ENCODE measurements around the gene SORCS1.

Gene SORCS1

GRCh38 chr10:107059068-107059804, 105.3 kb downstream of the SORCS1 start:
- CTCF ChIA-PET, result no interaction called here
- POLR2A ChIA-PET, result no interaction called here
- no peak for DNase-seq (ENCODE audit: extremely low spot score)
- TF ChIP-seq, protein P1, sequence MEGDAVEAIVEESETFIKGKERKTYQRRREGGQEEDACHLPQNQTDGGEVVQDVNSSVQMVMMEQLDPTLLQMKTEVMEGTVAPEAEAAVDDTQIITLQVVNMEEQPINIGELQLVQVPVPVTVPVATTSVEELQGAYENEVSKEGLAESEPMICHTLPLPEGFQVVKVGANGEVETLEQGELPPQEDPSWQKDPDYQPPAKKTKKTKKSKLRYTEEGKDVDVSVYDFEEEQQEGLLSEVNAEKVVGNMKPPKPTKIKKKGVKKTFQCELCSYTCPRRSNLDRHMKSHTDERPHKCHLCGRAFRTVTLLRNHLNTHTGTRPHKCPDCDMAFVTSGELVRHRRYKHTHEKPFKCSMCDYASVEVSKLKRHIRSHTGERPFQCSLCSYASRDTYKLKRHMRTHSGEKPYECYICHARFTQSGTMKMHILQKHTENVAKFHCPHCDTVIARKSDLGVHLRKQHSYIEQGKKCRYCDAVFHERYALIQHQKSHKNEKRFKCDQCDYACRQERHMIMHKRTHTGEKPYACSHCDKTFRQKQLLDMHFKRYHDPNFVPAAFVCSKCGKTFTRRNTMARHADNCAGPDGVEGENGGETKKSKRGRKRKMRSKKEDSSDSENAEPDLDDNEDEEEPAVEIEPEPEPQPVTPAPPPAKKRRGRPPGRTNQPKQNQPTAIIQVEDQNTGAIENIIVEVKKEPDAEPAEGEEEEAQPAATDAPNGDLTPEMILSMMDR (IDR thresholded peaks at IDR 0.05; ENCODE audit: control extremely low read depth, extremely low read depth, low read depth, missing control alignments), result no peak

- ChIA-PET POLR2A (no interaction called here), CTCF (no interaction called here)
- DNase-seq (ENCODE audit: extremely low spot score), result no peak
- TF ChIP-seq, protein P1 (IDR thresholded peaks at IDR 0.05; ENCODE audit: control extremely low read depth, extremely low read depth, low read depth, missing control alignments), result no peak
Observed at GRCh38 chr10:107058331-107058730, 106.2 kb downstream of the SORCS1 start.

DNA sequence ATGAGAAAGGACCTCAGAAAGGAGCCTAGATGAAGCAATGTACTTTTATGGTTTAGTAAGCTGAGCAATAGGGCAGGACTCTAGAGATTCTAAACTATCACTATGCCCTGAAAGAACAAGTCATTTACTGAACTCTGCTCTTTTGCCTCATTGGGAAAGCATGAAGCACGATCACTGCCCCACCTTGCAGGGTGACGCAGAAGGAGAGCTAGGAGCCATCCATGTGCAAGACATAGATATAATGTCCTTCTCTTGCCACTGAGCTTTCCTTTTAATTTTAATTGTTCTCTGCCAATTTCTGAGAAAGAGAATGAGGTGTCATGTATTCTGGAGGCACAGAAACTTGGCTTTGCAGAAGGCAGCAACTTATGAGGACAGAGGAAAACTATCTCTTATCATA, 108.3 kb downstream of the SORCS1 start:
- TF ChIP-seq, protein P1 (IDR thresholded peaks at IDR 0.05; ENCODE audit: control extremely low read depth, extremely low read depth, low read depth, missing control alignments), result no peak
- CTCF ChIA-PET, result no interaction called here
- POLR2A ChIA-PET, result no interaction called here
- DNase-seq (ENCODE audit: extremely low spot score), result no peak

- ChIA-PET CTCF (interaction anchor here (0.9 to 1.7 kb wide), 2 partner anchors 9 to 349 kb away, joined by 3 to 4 read pairs; no protein-coding TSS in a partner anchor), POLR2A (no interaction called here)
- TF ChIP-seq, protein P1 (IDR thresholded peaks at IDR 0.05; ENCODE audit: control extremely low read depth, extremely low read depth, low read depth, missing control alignments), result no peak
- DNase-seq (ENCODE audit: extremely low spot score), result no peak
Observed at GRCh38 chr10:107054469-107055156, 109.9 kb downstream of the SORCS1 start.

- DNase-seq (ENCODE audit: extremely low spot score), result no peak
- CTCF ChIA-PET, result interaction anchor here (0.8 to 1.0 kb wide), 2 partner anchors 14 kb away, joined by 3 read pairs; no protein-coding TSS in a partner anchor
- POLR2A ChIA-PET, result no interaction called here
- TF ChIP-seq, protein P1 (IDR thresholded peaks at IDR 0.05; ENCODE audit: control extremely low read depth, extremely low read depth, low read depth, missing control alignments), result no peak
Observed at GRCh38 chr10:107051769-107052168, 112.7 kb downstream of the SORCS1 start.

DNA sequence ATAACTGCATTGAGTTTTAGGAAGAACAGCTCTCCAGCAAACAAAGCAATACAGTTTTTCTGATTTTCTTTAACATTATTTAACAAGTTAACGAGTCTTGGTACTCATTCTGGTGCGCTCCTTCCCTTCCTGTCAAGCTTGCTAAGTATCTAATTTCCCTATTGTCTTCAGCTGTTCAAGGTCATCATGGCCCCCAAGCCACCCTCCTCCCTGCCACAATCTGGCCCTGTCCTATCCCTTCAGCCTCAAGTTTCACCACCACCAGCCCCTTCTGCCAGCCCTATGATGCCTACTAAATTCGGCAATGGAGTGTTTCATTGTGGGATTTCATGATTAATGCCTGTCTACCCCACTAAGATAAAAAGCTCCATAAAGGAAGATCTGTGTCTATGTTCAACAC, 121.0 kb downstream of the SORCS1 start:
- TF ChIP-seq, protein P1 (IDR thresholded peaks at IDR 0.05; ENCODE audit: control extremely low read depth, extremely low read depth, low read depth, missing control alignments), result no peak
- POLR2A ChIA-PET, result no interaction called here
- no peak for DNase-seq (ENCODE audit: extremely low spot score)
- CTCF ChIA-PET, result interaction anchor here (1.2 kb wide), 1 partner anchor 37 kb away, joined by 3 read pairs; no protein-coding TSS in a partner anchor
